Trophoblast cell (in vitro differentiated cells and primary cell): Measurements from ENCODE around the gene CHD3.

Experiments
- DNase-seq, 2 donors: peaks; one replicate each; pipeline ENCODE4 v3.0.0-alpha.2; 2016
- H2AFZ ChIP-seq: 2 replicates; pipeline ENCODE4 v1.6.1; 2013; ENCODE audit warnings: low read length, moderate library complexity, mild to moderate bottlenecking; ENCODE audit not compliant: insufficient read depth, poor library complexity
- H2AK5ac ChIP-seq: 2 replicates; pipeline ENCODE4 v1.6.1; 2013; ENCODE audit warnings: mild to moderate bottlenecking, low read length
- H2BK120ac ChIP-seq: 2 replicates; pipeline ENCODE4 v1.6.1; 2013; ENCODE audit warnings: low read length, mild to moderate bottlenecking, moderate library complexity; ENCODE audit not compliant: insufficient read depth, poor library complexity
- H2BK12ac ChIP-seq: 2 replicates; pipeline ENCODE4 v1.6.1; 2013; ENCODE audit warnings: mild to moderate bottlenecking, low read length, moderate library complexity
- H2BK5ac ChIP-seq: 2 replicates; pipeline ENCODE4 v1.6.1; 2013; ENCODE audit warnings: low read length, low read depth, moderate library complexity, mild to moderate bottlenecking; ENCODE audit not compliant: poor library complexity
- H3K14ac ChIP-seq: 2 replicates; pipeline ENCODE4 v1.6.1; 2013; ENCODE audit warnings: mild to moderate bottlenecking, low read length
- H3K18ac ChIP-seq: 2 replicates; pipeline ENCODE4 v1.6.1; 2013; ENCODE audit warnings: mild to moderate bottlenecking, low read length
- H3K23ac ChIP-seq: 2 replicates; pipeline ENCODE4 v1.6.1; 2013; ENCODE audit warnings: low read length
- H3K27ac ChIP-seq: 2 replicates; pipeline ENCODE4 v1.5.1; 2013; ENCODE audit warnings: low read depth, mild to moderate bottlenecking, inconsistent platforms, low read length, moderate library complexity
- H3K27me3 ChIP-seq: 2 replicates; pipeline ENCODE4 v1.6.1; 2013; ENCODE audit warnings: inconsistent platforms, mild to moderate bottlenecking, low read length, moderate library complexity; ENCODE audit not compliant: insufficient read depth
- H3K36me3 ChIP-seq, 2 experiments: 1 replicate in 1 of 2; 2 replicates in 1 of 2; pipeline ENCODE4 v1.6.1; 2013; ENCODE audit warnings: low read length in 2 of 2, mild to moderate bottlenecking in 2 of 2, moderate library complexity in 1 of 2; ENCODE audit not compliant: insufficient read depth in 2 of 2, control insufficient read depth in 1 of 2
- H3K4ac ChIP-seq: 2 replicates; pipeline ENCODE4 v1.6.1; 2013; ENCODE audit warnings: low read depth, mild to moderate bottlenecking, low read length, moderate library complexity
- H3K4me1 ChIP-seq, 2 experiments: 1 replicate in 1 of 2; 2 replicates in 1 of 2; pipeline ENCODE4 v1.6.1; 2013; ENCODE audit warnings: low read length in 2 of 2, mild to moderate bottlenecking in 2 of 2, moderate library complexity in 1 of 2; ENCODE audit not compliant: insufficient read depth in 2 of 2, control insufficient read depth in 1 of 2
- H3K4me2 ChIP-seq: 2 replicates; pipeline ENCODE4 v1.6.1; 2013; ENCODE audit warnings: inconsistent platforms, mild to moderate bottlenecking, low read length, moderate library complexity
- H3K4me3 ChIP-seq: 2 replicates; pipeline ENCODE4 v1.5.1; 2013; ENCODE audit warnings: mild to moderate bottlenecking, low read depth, low read length, inconsistent platforms
- H3K79me1 ChIP-seq: one replicate; pipeline ENCODE4 v1.6.1; 2013; ENCODE audit warnings: low read length
- H3K79me2 ChIP-seq: 2 replicates; pipeline ENCODE4 v1.6.1; 2013; ENCODE audit warnings: low read length, mild to moderate bottlenecking; ENCODE audit not compliant: control insufficient read depth, insufficient read depth, poor library complexity
- H3K9ac ChIP-seq: 2 replicates; pipeline ENCODE4 v1.6.1; 2013; ENCODE audit warnings: mild to moderate bottlenecking, low read length
- H3K9me3 ChIP-seq: 2 replicates; pipeline ENCODE4 v1.6.1; 2013; ENCODE audit warnings: low read depth, mild to moderate bottlenecking, control low read depth, inconsistent platforms, low read length; ENCODE audit not compliant: insufficient read depth
- H4K12ac ChIP-seq: 2 replicates; pipeline ENCODE4 v1.6.1; 2013; ENCODE audit warnings: low read depth, mild to moderate bottlenecking, low read length, moderate library complexity
- H4K8ac ChIP-seq: 2 replicates; pipeline ENCODE4 v1.6.1; 2013; ENCODE audit warnings: low read depth, mild to moderate bottlenecking, low read length, moderate library complexity
- H4K91ac ChIP-seq: one replicate; pipeline ENCODE4 v1.6.1; 2013; ENCODE audit warnings: low read depth, mild to moderate bottlenecking, low read length, moderate library complexity
- WGBS: extraction: QIAGEN DNeasy Blood & Tissue Kit; methylation state at CpG from one replicate; pipeline ENCODE4 v1.1.7; 2013; ENCODE audit warnings: missing lambda C conversion rate; ENCODE audit not compliant: insufficient read length, insufficient coverage; ENCODE audit errors: extremely low coverage; 5-methylcytosine and 5-hydroxymethylcytosine counted together

Gene CHD3

DNA sequence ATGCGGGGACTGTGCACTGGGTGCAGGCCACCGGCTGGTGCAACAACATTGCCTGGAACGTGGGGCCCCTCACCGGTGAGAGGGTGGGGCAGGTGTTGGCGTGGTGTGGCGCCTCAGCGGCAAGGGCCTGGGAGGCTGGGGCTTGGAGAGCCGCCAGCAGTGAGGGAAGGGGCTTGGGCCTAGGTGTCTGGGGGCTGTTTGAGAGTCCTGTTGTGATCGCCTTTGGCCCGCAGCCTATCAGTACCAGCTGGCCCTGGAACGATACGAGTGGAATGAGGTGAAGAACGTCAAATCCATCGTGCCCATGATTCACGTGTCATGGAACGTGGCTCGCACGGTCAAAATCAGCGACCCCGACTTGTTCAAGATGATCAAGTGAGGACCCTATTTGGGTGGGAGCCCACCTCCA, 36.3 kb upstream of the CHD3 start:
- Histone ChIP-seq H2AK5ac (no peak overlapping the region), H4K91ac (no peak overlapping the region), H3K14ac (no peak overlapping the region), H2BK120ac (no peak overlapping the region), H3K18ac (no peak overlapping the region), H4K8ac (no peak overlapping the region), H3K79me1 (peaks cover 12% of the 10 kb centered on the region), H2BK12ac (no peak overlapping the region), H3K9ac (no peak overlapping the region), H3K27me3 (no peaks in the 10 kb centered on the region), H3K27ac (no peak overlapping the region), H2BK5ac (no peak overlapping the region), H3K79me2 (peaks cover 1% of the 10 kb centered on the region), H3K36me3 (peaks cover 63 to 70% of the 10 kb centered on the region in 2 experiments), H3K4me3 (no peak overlapping the region), H2AFZ (no peak overlapping the region), H3K23ac (no peak overlapping the region), H3K4ac (no peak overlapping the region), H3K4me1 (peaks cover 16 to 30% of the 10 kb centered on the region in 2 experiments), H3K9me3 (peaks cover 4% of the 10 kb centered on the region), H4K12ac (no peak overlapping the region), H3K4me2 (no peak overlapping the region)
- WGBS: no CpG with 5 or more reads among the region's 20 CpGs
- no peak for DNase-seq

DNA sequence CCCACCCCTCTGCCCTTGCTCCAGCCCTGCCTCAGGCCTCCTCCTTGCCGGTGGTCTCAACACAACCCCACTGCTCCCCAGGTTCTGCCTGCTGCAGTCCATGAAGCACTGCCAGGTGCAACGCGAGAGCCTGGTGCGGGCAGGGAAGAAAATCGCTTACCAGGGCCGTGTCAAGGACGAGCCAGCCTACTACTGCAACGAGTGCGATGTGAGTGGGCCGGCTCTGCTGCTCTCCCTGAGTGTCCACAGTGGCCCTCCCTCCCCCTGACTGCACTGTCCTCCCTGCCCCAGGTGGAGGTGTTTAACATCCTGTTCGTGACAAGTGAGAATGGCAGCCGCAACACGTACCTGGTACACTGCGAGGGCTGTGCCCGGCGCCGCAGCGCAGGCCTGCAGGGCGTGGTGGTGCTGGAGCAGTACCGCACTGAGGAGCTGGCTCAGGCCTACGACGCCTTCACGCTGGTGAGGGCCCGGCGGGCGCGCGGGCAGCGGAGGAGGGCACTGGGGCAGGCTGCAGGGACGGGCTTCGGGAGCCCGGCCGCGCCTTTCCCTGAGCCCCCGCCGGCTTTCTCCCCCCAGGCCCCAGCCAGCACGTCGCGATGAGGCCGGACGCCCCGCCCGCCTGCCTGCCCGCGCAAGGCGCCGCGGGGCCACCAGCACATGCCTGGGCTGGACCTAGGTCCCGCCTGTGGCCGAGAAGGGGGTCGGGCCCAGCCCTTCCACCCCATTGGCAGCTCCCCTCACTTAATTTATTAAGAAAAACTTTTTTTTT, 35.5 kb upstream of the CHD3 start:
- H3K79me1 ChIP-seq: peaks cover 19% of the 10 kb centered on the region
- H3K27me3 ChIP-seq: no peaks in the 10 kb centered on the region
- no peak overlapping the region for H2AFZ ChIP-seq
- peaks cover 4% of the 10 kb centered on the region for H3K9me3 ChIP-seq
- no peak overlapping the region for H4K8ac ChIP-seq
- H3K36me3 ChIP-seq: peaks cover 57 to 63% of the 10 kb centered on the region in 2 experiments
- H3K14ac ChIP-seq: no peak overlapping the region
- no peak overlapping the region for H2BK5ac ChIP-seq
- H4K12ac ChIP-seq: no peak overlapping the region
- H3K4ac ChIP-seq: no peak overlapping the region
- H3K23ac ChIP-seq: no peak overlapping the region
- DNase-seq: no peak
- H3K79me2 ChIP-seq: peaks cover 2% of the 10 kb centered on the region
- no peak overlapping the region for H2BK12ac ChIP-seq
- peaks cover 16 to 31% of the 10 kb centered on the region in 2 experiments for H3K4me1 ChIP-seq
- no peak overlapping the region for H2AK5ac ChIP-seq
- no peak overlapping the region for H3K4me3 ChIP-seq
- H4K91ac ChIP-seq: no peak overlapping the region
- H3K27ac ChIP-seq: no peak overlapping the region
- no peak overlapping the region for H3K4me2 ChIP-seq
- WGBS: no CpG with 5 or more reads among the region's 51 CpGs
- peak overlapping the region; percentile 39 for H3K18ac ChIP-seq
- H2BK120ac ChIP-seq: no peak overlapping the region
- H3K9ac ChIP-seq: no peak overlapping the region

DNA sequence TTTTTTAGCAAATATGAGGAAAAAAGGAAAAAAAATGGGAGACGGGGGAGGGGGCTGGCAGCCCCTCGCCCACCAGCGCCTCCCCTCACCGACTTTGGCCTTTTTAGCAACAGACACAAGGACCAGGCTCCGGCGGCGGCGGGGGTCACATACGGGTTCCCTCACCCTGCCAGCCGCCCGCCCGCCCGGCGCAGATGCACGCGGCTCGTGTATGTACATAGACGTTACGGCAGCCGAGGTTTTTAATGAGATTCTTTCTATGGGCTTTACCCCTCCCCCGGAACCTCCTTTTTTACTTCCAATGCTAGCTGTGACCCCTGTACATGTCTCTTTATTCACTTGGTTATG, 34.9 kb upstream of the CHD3 start:
- H4K12ac ChIP-seq: no peak overlapping the region
- no peak overlapping the region for H3K4ac ChIP-seq
- peaks cover 2% of the 10 kb centered on the region for H3K79me2 ChIP-seq
- H3K4me2 ChIP-seq: no peak overlapping the region
- no CpG with 5 or more reads among the region's 21 CpGs for WGBS
- no peak overlapping the region for H3K14ac ChIP-seq
- DNase-seq: no peak
- H4K8ac ChIP-seq: no peak overlapping the region
- H3K27ac ChIP-seq: no peak overlapping the region
- H3K9me3 ChIP-seq: peaks cover 4% of the 10 kb centered on the region
- H3K79me1 ChIP-seq: peaks cover 19% of the 10 kb centered on the region
- no peak overlapping the region for H3K23ac ChIP-seq
- no peak overlapping the region for H2AFZ ChIP-seq
- H3K36me3 ChIP-seq: peaks cover 51 to 58% of the 10 kb centered on the region in 2 experiments
- H2AK5ac ChIP-seq: no peak overlapping the region
- no peaks in the 10 kb centered on the region for H3K27me3 ChIP-seq
- no peak overlapping the region for H4K91ac ChIP-seq
- H2BK5ac ChIP-seq: no peak overlapping the region
- H3K18ac ChIP-seq: no peak overlapping the region
- no peak overlapping the region for H2BK12ac ChIP-seq
- peaks cover 18 to 36% of the 10 kb centered on the region in 2 experiments for H3K4me1 ChIP-seq
- no peak overlapping the region for H3K9ac ChIP-seq
- no peak overlapping the region for H2BK120ac ChIP-seq
- H3K4me3 ChIP-seq: no peak overlapping the region

DNA sequence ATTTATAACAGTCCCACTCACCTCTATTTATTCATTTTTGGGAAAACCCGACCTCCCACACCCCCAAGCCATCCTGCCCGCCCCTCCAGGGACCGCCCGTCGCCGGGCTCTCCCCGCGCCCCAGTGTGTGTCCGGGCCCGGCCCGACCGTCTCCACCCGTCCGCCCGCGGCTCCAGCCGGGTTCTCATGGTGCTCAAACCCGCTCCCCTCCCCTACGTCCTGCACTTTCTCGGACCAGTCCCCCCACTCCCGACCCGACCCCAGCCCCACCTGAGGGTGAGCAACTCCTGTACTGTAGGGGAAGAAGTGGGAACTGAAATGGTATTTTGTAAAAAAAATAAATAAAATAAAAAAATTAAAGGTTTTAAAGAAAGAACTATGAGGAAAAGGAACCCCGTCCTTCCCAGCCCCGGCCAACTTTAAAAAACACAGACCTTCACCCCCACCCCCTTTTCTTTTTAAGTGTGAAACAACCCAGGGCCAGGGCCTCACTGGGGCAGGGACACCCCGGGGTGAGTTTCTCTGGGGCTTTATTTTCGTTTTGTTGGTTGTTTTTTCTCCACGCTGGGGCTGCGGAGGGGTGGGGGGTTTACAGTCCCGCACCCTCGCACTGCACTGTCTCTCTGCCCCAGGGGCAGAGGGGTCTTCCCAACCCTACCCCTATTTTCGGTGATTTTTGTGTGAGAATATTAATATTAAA, 34.4 kb upstream of the CHD3 start:
- peaks cover 18 to 37% of the 10 kb centered on the region in 2 experiments for H3K4me1 ChIP-seq
- H2BK12ac ChIP-seq: no peak overlapping the region
- no peak overlapping the region for H3K9ac ChIP-seq
- no peak overlapping the region for H3K23ac ChIP-seq
- H4K8ac ChIP-seq: no peak overlapping the region
- peak overlapping the region; percentile 48 for H3K4me2 ChIP-seq
- no peak overlapping the region for H4K12ac ChIP-seq
- WGBS: no CpG with 5 or more reads among the region's 31 CpGs
- H3K18ac ChIP-seq: no peak overlapping the region
- H2AK5ac ChIP-seq: no peak overlapping the region
- no peaks in the 10 kb centered on the region for H3K27me3 ChIP-seq
- no peak overlapping the region for H3K14ac ChIP-seq
- H2BK5ac ChIP-seq: no peak overlapping the region
- peaks cover 48 to 52% of the 10 kb centered on the region in 2 experiments for H3K36me3 ChIP-seq
- H2AFZ ChIP-seq: no peak overlapping the region
- no peak overlapping the region for H3K4ac ChIP-seq
- peaks cover 4% of the 10 kb centered on the region for H3K9me3 ChIP-seq
- peaks cover 2% of the 10 kb centered on the region for H3K79me2 ChIP-seq
- no peak overlapping the region for H3K27ac ChIP-seq
- H3K4me3 ChIP-seq: no peak overlapping the region
- no peak overlapping the region for H2BK120ac ChIP-seq
- peaks cover 19% of the 10 kb centered on the region for H3K79me1 ChIP-seq
- DNase-seq: no peak
- H4K91ac ChIP-seq: no peak overlapping the region
